IMR-90 (cell line): ENCODE measurements around the gene KIF25.

ENCODE experiments used
- CHD1 ChIP-seq: IDR thresholded peaks from 2 replicates; pipeline ENCODE4 v1.6.1; 2012; ENCODE audit warnings: low read depth, low read length, improper control_type of control experiment
- FOS ChIP-seq: fragments of 150-350 bp; IDR thresholded peaks from 2 replicates; pipeline ENCODE4 v1.6.1; 2016; ENCODE audit warnings: low read depth, low read length
- MAZ ChIP-seq: IDR thresholded peaks from 2 replicates; pipeline ENCODE4 v1.6.1; 2012; ENCODE audit warnings: low read depth, mild to moderate bottlenecking, low read length, improper control_type of control experiment, moderate library complexity, borderline replicate concordance
- POLR2A ChIP-seq: IDR thresholded peaks from 2 replicates; pipeline ENCODE4 v1.6.1; 2012; ENCODE audit warnings: mild to moderate bottlenecking, low read depth, low read length
- RCOR1 ChIP-seq: IDR thresholded peaks from 2 replicates; pipeline ENCODE4 v1.6.1; 2012; ENCODE audit warnings: mild to moderate bottlenecking, low read length, improper control_type of control experiment; ENCODE audit not compliant: insufficient replicate concordance
- RFX5 ChIP-seq: IDR thresholded peaks from 2 replicates; pipeline ENCODE4 v1.8.0; 2012; ENCODE audit warnings: low read depth, mild to moderate bottlenecking, low read length, moderate library complexity
- USF2 ChIP-seq: fragments of 150-350 bp; IDR thresholded peaks from 2 replicates; pipeline ENCODE4 v1.6.1; 2017; ENCODE audit warnings: mild to moderate bottlenecking, antibody characterized with exemption, low read length, low read depth
- TF ChIP-seq, protein P1 (sequence below): conservative IDR thresholded peaks from 2 replicates; pipeline ENCODE4 v1.5.1; 2012; ENCODE audit warnings: mild to moderate bottlenecking, low read depth, low read length, improper control_type of control experiment

- TF ChIP-seq POLR2A (no peak), FOS (no peak), CHD1 (no peak), RCOR1 (no peak), USF2 (no peak), RFX5 (no peak), MAZ (no peak)
- TF ChIP-seq, protein P1, sequence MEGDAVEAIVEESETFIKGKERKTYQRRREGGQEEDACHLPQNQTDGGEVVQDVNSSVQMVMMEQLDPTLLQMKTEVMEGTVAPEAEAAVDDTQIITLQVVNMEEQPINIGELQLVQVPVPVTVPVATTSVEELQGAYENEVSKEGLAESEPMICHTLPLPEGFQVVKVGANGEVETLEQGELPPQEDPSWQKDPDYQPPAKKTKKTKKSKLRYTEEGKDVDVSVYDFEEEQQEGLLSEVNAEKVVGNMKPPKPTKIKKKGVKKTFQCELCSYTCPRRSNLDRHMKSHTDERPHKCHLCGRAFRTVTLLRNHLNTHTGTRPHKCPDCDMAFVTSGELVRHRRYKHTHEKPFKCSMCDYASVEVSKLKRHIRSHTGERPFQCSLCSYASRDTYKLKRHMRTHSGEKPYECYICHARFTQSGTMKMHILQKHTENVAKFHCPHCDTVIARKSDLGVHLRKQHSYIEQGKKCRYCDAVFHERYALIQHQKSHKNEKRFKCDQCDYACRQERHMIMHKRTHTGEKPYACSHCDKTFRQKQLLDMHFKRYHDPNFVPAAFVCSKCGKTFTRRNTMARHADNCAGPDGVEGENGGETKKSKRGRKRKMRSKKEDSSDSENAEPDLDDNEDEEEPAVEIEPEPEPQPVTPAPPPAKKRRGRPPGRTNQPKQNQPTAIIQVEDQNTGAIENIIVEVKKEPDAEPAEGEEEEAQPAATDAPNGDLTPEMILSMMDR = no peak
Measured at GRCh38 chr6:168041928-168042327, 44.5 kb downstream of the KIF25 start.
